ENCODE measurements around the gene VCL. TPM values are rescaled to one million over a fixed set of nuclear protein-coding genes. Genes with fewer than 3 reads are reported as not detected.
A peak's percentile ranks its signal among the peaks of the same experiment; 100 is the strongest.

VCL gene
- total and polyA plus RNA-seq, 12 donors, result 14.3 to 90.7 (median 43.2) TPM

DNA sequence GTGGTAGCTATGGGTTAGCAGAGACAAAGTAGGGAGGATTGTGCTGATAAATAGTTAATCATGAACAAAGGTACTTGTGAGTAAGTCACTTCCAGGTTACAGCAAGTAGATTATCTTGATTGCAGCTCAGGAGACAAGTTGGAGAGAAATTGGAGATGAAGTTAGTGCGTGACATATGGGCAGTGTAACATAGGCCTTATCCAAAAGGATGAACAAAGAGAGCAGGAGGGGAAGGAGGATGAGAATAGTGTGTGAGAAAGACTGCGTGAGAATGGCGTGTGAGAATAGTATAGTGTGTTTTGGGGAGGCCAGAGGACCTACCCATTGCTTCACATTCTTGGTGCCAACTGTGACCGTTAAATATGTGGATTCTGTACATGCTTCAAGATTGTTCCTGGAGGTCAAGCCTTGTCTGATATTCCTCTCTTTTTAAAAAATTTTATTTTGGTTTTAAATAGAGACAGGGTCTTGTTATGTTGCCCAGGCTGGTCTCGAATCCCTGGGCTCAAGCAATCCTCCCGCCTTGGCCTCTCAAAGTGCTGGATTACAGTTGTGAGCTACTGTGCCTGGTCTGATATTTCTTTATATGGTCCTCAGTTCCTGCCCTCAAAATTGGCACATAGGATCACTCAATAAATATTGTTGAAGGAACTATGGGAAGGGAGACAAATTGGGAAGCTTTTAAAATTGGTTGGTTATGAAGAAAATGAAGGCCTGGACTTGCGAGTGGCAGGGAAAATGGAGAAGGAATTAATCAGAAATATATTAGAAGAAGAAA is 3.2 kb downstream of the VCL start:
- H3K4me1 ChIP-seq (replicated peaks in 1 of 2), result peaks cover 16 to 30% of the 10 kb centered on the region in 2 donors
- H3K9me3 ChIP-seq (replicated peaks in 1 of 3), result no peaks in the 10 kb centered on the region
- TF ChIP-seq POLR2A (IDR thresholded peaks at IDR 0.05), result no peak
- TF ChIP-seq, protein P1, sequence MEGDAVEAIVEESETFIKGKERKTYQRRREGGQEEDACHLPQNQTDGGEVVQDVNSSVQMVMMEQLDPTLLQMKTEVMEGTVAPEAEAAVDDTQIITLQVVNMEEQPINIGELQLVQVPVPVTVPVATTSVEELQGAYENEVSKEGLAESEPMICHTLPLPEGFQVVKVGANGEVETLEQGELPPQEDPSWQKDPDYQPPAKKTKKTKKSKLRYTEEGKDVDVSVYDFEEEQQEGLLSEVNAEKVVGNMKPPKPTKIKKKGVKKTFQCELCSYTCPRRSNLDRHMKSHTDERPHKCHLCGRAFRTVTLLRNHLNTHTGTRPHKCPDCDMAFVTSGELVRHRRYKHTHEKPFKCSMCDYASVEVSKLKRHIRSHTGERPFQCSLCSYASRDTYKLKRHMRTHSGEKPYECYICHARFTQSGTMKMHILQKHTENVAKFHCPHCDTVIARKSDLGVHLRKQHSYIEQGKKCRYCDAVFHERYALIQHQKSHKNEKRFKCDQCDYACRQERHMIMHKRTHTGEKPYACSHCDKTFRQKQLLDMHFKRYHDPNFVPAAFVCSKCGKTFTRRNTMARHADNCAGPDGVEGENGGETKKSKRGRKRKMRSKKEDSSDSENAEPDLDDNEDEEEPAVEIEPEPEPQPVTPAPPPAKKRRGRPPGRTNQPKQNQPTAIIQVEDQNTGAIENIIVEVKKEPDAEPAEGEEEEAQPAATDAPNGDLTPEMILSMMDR (IDR thresholded peaks at IDR 0.05), result no peak
- H3K27ac ChIP-seq, result no peak overlapping the region
- no peaks in the 10 kb centered on the region for H3K36me3 ChIP-seq (replicated peaks in 1 of 2)
- 92 to 94% (median 94%) methylated on average over 7 of the region's 7 CpGs for WGBS, 4 donors
- DNase-seq, result no peak
- H3K27me3 ChIP-seq, result no peaks in the 10 kb centered on the region
- intact Hi-C loops (cut with DNase I), result no loop called here
- no peak overlapping the region for H3K4me3 ChIP-seq

DNA sequence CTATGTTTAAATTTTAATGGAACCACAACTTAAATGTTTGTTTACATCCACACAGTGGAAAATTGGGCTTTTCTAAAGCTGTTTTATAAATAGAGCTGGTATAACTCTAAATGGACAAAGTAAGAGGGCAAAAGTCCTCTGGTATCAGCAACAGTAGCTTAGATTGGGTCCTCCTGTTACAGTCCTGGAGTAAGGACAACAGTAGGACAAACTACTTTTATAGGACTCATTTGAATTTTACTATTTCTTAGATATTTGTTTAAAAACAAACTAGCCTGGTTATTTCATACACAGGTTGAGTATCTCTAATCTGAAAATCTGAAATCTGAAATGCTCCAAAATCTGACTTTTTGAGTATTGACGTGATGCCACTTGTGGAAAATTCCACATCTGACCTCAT is 8.4 kb downstream of the VCL start:
- Histone ChIP-seq H3K27ac (no peak overlapping the region), H3K4me1 (replicated peaks in 1 of 2) (peaks cover 9 to 25% of the 10 kb centered on the region in 2 donors), H3K9me3 (replicated peaks in 1 of 3) (no peaks in the 10 kb centered on the region), H3K36me3 (replicated peaks in 1 of 2) (no peaks in the 10 kb centered on the region), H3K27me3 (no peaks in the 10 kb centered on the region), H3K4me3 (no peak overlapping the region)
- DNase-seq, result no peak
- WGBS, 4 donors, result 81 to 95% (median 91%) methylated on average over 1 of the region's 1 CpG
- TF ChIP-seq POLR2A (IDR thresholded peaks at IDR 0.05), result no peak
- TF ChIP-seq, protein P1 (IDR thresholded peaks at IDR 0.05), result no peak
- intact Hi-C loops (cut with DNase I), result no loop called here

DNA sequence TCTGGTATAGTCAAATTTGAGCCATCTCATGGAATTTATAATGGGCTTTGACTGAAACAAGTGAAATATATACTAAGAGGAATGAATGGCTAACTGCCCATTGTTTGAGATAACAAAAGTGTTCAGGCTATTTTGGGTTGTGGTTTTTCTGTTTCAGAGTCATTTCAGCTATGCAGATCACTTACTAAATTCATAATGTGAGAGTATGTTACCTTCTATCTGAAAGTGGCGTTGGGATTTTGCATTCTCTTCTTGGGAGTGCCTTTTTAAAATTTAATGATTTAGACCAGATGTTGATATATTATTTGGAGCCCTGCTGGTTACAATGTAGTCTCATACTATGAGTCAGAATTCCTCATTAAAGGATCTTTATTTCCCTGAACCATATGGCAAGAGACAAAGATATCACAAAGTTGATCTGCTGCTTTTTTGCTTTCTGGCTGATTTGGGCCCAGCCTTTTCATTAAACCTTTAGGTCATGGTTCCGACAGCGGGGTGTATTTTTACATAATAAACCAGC is 10.4 kb downstream of the VCL start:
- H3K36me3 ChIP-seq (replicated peaks in 1 of 2), result no peaks in the 10 kb centered on the region
- intact Hi-C loops (cut with DNase I), result no loop called here
- H3K27ac ChIP-seq, result peak overlapping the region in 2 of 5 donors; percentile 12 to 46
- 74 to 86% (median 83%) methylated on average over 3 of the region's 3 CpGs for WGBS, 4 donors
- peaks cover 5 to 34% of the 10 kb centered on the region in 2 donors for H3K4me1 ChIP-seq (replicated peaks in 1 of 2)
- H3K9me3 ChIP-seq (replicated peaks in 1 of 3), result no peaks in the 10 kb centered on the region
- H3K4me3 ChIP-seq, result no peak overlapping the region
- H3K27me3 ChIP-seq, result no peaks in the 10 kb centered on the region
- TF ChIP-seq, protein P1 (IDR thresholded peaks at IDR 0.05), result no peak
- TF ChIP-seq POLR2A (IDR thresholded peaks at IDR 0.05), result no peak
- no peak for DNase-seq

DNA sequence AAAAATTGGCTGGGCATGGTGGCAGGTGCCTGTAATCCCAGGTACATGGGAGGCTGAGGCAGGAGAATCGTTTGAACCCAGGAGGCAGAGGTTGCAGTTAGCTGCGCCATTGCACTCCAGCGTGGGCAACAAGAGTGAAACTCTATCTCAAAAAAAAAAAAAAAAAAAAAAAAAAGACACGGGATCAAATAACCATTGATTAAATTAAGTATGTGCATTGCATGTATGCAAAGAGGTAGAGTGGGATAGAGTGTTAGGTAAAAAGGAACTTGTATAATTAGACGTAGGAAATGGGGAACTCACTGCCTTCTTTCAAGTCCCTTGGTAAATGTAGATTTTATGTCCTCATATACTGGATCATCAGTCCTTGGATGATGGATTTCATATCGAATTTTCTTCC is 13.1 kb downstream of the VCL start:
- Histone ChIP-seq H3K4me1 (replicated peaks in 1 of 2) (peaks cover 0 to 25% of the 10 kb centered on the region in 2 donors), H3K4me3 (no peak overlapping the region), H3K36me3 (replicated peaks in 1 of 2) (no peaks in the 10 kb centered on the region), H3K27ac (no peak overlapping the region), H3K9me3 (replicated peaks in 1 of 3) (no peaks in the 10 kb centered on the region), H3K27me3 (no peaks in the 10 kb centered on the region)
- WGBS, 4 donors, result 85 to 89% (median 86%) methylated on average over 5 to 6 of the region's 6 CpGs
- DNase-seq, result no peak
- TF ChIP-seq POLR2A (IDR thresholded peaks at IDR 0.05), result no peak
- TF ChIP-seq, protein P1 (IDR thresholded peaks at IDR 0.05), result no peak
- intact Hi-C loops (cut with DNase I), result no loop called here
